Activated T-cell treated with anti-CD3 and anti-CD28 coated beads for 1 hour (primary cell): Measurements from ENCODE around the gene NBPF8.
A peak's percentile ranks its signal among the peaks of the same experiment; 100 is the strongest.
"Not testable (repeated sequence)": the region's sequence is repeated elsewhere in the genome, so short reads cannot be mapped to it uniquely, and the experiment has no call there.

Experiments
- DNase-seq: peaks from one replicate; pipeline ENCODE4 v3.0.0-alpha.2; 2020; ENCODE audit warnings: low read depth

NBPF8 gene, protein sequence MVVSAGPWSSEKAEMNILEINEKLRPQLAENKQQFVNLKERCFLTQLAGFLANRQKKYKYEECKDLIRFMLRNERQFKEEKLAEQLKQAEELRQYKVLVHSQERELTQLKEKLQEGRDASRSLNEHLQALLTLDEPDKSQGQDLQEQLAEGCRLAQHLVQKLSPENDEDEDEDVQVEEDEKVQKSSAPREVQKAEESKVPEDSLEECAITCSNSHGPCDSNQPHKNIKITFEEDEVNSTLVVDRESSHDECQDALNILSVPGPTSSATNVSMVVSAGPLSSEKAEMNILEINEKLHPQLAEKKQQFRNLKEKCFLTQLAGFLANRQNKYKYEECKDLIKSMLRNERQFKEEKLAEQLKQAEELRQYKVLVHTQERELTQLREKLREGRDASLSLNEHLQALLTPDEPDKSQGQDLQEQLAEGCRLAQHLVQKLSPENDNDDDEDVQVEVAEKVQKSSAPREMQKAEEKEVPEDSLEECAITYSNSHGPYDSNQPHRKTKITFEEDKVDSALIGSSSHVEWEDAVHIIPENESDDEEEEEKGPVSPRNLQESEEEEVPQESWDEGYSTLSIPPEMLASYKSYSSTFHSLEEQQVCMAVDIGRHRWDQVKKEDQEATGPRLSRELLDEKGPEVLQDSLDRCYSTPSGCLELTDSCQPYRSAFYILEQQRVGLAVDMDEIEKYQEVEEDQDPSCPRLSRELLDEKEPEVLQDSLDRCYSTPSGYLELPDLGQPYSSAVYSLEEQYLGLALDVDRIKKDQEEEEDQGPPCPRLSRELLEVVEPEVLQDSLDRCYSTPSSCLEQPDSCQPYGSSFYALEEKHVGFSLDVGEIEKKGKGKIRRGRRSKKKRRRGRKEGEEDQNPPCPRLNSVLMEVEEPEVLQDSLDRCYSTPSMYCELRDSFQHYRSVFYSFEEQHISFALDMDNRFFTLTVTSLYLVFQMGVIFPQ

GRCh38 chr1:120414911-120415480 lies at the start of gene NBPF8:
NBPF8 (plus strand) TSS chr1:120415035; CDS start chr1:120436523, 21,488 bp downstream.
- peak; percentile 51 for DNase-seq

GRCh38 chr1:120367709-120368108 lies 47.1 kb upstream of the NBPF8 start:
- not testable (repeated sequence) for DNase-seq

DNA sequence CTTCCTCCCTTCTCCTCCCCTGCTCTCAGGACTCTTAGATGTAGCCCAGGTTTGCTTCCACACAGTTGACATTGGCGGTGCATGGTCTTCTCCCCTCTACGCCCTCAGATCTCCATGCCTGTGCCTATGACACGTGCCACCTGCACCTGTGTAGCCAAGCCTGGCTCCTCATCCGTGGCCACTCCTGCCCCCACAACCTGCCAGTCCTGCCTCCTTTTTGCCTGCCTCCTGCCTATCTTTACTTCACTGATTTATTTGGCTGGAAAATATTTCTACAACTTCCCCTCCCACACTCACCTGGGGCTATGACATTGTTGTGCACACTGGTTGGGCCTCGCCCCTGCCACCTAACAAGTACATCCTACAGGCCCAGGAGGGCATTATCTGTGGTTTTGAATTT lies 28.2 kb upstream of the NBPF8 start:
- not testable (repeated sequence) for DNase-seq

- DNase-seq = not testable (repeated sequence)
These were observed 26.2 kb upstream of the NBPF8 start for GRCh38 chr1:120388597-120389126.

DNA sequence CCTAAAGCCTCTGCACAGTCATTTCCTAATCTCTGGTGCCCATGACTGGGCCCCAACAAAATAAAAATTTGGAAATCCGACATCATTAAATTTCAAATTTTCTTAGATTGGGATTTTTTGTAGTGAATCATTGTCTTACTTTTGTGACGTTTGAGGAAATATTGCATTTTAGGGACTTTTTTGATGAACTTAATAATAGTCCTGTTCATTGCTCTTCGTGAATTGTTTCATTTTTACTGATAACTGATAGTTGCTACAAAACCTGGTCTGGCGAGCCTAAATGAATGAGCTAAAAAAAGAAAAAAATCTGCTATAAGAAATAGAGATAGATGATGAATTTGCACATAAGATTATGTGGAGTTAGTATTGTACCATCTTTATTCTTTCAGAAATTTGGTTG lies 23.5 kb upstream of the NBPF8 start:
- not testable (repeated sequence) for DNase-seq

- DNase-seq = not testable (repeated sequence)
These were observed 21.3 kb upstream of the NBPF8 start for GRCh38 chr1:120393316-120394232.

GRCh38 chr1:120405348-120405747 lies 9.5 kb upstream of the NBPF8 start:
- not testable (repeated sequence) for DNase-seq

DNA sequence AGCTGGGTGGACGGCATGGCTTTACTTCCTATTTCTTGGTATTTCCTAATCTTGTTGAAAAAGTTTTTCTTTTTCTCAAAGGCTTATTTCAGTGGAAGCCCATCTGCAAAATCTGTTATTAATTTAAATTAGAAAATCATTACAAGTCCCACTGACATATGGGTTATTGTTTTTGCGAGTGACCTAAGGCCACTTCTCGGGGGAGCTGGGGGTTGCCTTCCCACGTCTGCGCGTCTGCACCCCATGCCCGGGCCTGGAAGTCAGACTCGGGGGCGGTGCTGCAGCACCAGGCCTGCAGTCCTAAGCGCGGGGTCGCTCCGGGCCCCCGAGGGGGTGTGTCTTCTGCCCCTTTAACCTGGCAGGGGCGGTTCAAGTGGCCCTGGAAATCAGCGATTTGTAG lies 384 bp upstream of the NBPF8 start:
- not testable (repeated sequence) for DNase-seq

DNA sequence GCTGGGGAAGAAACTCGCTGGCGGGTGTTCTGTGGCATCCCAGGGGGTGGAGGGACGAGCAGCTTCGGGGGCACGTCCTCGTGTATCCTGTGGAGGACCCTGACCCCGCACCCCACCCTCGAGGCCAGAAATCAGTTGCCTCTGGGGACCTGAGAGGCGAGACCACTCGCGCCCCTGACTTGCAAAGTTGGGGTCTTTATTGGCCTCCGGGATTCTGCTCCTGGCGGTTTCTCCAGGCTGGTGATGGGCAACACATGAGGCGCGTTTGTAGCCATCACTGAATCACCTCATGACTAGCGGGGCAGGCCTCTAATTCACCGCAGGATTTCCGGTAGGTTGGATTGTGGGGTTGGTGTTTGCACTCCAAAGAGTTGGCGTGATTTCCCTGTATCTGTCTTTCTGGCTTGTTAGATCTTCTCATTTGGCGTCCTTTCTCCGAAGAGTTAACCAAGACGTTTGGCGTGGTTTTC lies 692 bp downstream of the NBPF8 start:
- DNase-seq = not testable (repeated sequence)

GRCh38 chr1:120425063-120425462 lies 10.2 kb downstream of the NBPF8 start:
- not testable (repeated sequence) for DNase-seq

- DNase-seq = not testable (repeated sequence)
These were observed 16.8 kb downstream of the NBPF8 start for GRCh38 chr1:120431626-120432025.

- DNase-seq = not testable (repeated sequence)
These were observed 19.0 kb downstream of the NBPF8 start for GRCh38 chr1:120433831-120434230.

DNA sequence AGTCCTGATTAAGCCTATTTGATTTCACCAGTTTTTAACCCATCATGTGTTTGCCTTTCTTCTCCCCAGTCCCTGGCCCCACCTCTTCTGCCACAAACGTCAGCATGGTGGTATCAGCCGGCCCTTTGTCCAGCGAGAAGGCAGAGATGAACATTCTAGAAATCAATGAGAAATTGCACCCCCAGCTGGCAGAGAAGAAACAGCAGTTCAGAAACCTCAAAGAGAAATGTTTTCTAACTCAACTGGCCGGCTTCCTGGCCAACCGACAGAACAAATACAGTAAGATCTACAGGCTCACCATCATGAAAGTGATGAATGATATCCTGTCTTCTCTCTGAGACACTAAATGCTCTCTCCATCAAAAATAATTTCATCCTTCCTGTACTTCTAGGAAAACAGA lies 34.3 kb downstream of the NBPF8 start:
- not testable (repeated sequence) for DNase-seq
